HG02970 (cell line): Measurements from ENCODE around the gene TBC1D13.
"Not testable (repeated sequence)": the region's sequence is repeated elsewhere in the genome, so short reads cannot be mapped to it uniquely, and the experiment has no call there.

Source experiments
- ATAC-seq: cut with Tn5 transposase; IDR thresholded peaks from one replicate; pipeline ENCODE4 v1.9.1; 2021; ENCODE audit warnings: mild to moderate bottlenecking, moderate library complexity, moderate number of reproducible peaks; ENCODE audit not compliant: unreplicated experiment, low FRiP score

TBC1D13 gene, protein sequence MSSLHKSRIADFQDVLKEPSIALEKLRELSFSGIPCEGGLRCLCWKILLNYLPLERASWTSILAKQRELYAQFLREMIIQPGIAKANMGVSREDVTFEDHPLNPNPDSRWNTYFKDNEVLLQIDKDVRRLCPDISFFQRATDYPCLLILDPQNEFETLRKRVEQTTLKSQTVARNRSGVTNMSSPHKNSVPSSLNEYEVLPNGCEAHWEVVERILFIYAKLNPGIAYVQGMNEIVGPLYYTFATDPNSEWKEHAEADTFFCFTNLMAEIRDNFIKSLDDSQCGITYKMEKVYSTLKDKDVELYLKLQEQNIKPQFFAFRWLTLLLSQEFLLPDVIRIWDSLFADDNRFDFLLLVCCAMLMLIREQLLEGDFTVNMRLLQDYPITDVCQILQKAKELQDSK

GRCh38 chr9:128786681-128787601 is at the start of gene TBC1D13:
Gene TBC1D13, plus strand, starts transcription at chr9:128787253. Its CDS starts 101 bp downstream, at chr9:128787354.
- ATAC-seq = peak; percentile 88

DNA sequence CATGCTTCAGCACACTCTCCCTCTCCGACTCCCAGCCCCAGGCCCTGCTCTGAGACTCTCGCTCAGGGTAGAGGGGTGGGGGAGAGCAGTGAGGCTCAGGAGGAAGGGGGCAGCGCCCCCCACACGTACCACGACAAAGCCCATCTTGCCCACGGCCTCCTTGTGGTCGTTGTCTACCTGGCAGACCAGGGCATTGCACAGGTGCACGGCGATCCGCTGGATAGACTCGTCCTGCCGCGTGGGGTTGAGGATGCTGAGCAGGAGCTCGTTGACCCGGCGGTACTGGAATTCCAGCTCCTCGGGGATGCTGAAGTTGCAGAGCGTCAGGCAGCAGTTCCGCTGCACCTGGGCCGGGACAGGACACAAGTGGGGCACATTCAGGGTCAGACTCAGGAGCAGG is 44.7 kb upstream of the TBC1D13 start:
- no peak for ATAC-seq

DNA sequence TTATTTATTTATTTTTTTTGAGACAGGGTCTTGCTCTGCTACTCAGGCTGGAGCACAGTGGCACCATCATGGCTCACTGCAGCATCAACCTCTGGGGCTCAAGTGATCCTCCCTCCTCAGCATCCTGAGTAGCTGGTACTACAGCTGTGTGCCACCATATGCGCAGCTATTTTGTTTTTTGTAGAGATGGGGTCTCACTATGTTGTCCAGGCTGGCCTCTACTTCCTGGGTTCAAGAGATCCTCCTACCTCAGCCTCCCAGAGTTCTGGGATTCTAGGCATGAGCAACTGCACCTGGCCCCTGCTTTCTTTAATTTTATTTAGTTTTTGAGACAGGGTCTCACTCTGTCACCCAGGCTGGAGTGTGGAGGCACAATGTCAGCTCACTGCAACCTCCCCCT is 43.6 kb upstream of the TBC1D13 start:
- no peak for ATAC-seq

GRCh38 chr9:128747241-128747640 is 39.8 kb upstream of the TBC1D13 start:
- no peak for ATAC-seq

DNA sequence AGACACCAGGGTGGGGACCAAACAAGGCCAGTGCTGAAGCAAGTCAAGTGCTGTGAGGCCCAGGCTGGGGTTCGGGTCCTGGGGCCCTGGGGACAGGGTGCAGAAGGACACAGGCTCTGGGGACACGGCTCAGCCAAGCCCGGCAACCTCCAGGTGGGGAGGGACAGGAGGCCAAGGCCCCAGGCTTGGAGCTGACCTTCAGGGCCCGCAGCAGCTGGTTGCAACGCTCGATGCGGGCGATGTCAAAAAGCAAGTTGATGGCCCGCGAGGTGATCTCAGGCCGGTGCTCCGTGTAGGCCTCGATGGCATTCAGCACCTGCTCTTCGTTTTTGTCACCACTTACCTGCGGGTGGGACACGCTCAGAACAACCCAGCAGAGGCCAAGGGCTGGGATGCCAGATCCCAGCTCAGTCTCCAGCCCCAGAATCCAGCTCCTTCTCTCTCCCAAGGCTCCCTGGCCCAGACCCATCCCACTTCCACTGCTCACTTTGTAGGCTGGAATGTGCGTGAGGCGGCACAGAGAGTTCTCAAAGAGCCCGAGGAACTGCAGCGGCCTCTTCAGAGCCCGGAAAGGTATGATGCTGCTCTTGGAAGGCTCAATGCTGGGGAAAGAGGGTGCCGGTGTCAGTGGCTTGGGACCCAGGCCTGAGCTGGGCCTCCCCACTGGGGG is 36.0 kb upstream of the TBC1D13 start:
- no peak for ATAC-seq

GRCh38 chr9:128753627-128754026 is 33.4 kb upstream of the TBC1D13 start:
- no peak for ATAC-seq

DNA sequence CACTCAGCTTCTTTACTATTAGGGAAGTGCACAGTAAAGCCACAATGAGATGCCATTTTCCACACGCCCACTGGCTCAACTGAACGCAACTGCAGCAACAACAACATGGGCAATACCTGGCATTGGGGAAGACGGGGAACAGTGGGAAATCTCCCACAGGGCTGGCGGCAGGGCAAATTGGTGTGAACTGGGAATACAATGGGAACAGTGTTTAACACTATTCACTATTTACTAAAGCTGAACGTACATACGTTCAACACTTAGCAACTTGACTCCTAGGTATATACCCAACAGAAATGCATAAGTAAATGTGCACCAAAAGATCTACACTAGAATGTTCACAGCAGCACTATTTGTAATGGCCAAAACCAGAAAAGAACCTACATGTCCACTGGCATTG is 29.5 kb upstream of the TBC1D13 start:
- no peak for ATAC-seq

GRCh38 chr9:128762671-128763449 is 24.2 kb upstream of the TBC1D13 start:
- no peak for ATAC-seq

GRCh38 chr9:128764361-128764760 is 22.7 kb upstream of the TBC1D13 start:
- ATAC-seq = no peak

DNA sequence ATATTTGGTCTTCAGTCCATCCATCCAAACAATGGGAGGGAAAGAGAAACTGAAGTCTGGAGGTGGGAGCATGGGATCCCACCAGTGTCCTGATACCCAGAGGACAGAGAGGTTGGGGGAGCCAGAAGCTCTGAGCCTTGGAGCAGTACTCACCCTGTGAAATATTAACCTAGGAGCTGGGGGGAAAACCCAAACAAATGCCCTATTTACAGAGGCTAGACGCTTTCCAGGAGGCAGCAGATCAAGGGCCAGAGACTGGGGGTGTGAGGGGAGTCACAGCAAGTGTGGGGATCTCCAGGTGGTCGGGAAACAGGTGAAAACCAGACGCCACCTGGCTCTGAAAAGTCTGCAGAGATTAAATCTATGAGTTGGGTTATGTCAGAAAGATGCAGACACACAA is 21.6 kb upstream of the TBC1D13 start:
- no peak for ATAC-seq

GRCh38 chr9:128768606-128769005 is 18.4 kb upstream of the TBC1D13 start:
- no peak for ATAC-seq

DNA sequence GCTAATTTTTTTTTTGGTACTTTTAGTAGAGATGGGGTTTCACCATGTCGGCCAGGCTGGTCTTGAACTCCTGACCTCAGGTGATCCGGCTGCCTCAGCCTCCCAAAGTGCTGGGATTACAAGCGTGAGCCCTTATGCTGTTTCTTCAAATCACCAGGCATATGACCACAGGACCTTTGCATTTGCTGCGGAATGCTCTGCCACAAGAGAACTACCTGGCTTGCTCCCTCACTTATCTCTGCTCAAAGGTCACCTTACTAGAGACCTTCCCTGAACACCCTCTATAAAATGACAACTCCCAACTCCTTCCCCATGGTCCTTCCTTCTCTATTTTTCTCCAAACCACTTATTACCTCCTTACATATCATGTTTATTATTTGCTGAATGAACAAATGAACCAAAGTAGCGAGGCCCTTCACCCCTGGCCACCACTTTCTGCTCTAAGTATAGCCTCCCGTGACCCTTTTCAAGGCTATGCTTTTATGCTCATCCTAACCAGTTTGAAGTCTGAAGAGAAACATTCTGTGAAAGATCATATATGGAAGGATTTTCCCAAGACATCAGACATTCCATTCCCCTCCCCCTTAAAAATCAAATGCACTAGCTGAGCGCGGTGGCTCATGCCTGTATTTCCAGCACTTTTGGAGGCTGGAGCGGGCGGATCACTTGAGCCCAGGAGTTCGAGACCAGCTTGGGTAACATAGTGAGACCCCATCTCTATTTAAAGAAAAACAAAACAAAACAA is 16.6 kb upstream of the TBC1D13 start:
- no peak for ATAC-seq

DNA sequence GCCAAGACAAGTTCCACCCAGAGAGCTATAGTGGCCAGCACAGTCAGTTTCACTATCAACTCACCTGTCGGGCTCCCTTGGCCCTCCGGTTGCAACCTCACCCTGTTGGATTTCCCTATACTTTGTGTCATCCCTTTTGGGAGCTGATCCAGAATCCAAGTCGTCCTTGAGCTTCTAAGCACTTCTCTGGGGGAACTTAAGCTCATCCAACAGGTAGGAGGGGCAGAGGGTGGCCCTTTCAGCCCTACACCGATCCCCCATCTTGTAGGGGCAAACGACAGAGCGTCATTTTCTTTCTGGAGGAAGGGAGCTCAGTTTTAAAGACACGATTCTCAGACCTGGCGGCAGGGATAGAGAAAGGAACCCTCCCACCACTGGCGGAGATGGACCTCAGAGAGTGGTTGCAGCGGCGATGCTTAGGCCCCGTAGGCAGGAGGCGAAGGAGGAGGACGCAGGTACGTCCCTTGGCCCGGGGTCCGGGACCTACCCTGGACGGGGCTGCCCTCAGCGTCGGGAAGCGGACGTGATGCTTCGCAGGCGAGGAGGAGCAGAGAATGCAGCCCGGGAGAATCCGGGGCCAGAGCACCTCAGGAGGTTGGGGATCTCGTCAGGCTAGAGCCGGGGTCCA is 15.8 kb upstream of the TBC1D13 start:
- no peak for ATAC-seq

GRCh38 chr9:128771745-128772519 is 15.1 kb upstream of the TBC1D13 start, which contains the start of gene ZER1:
Gene ZER1, minus strand, starts transcription at chr9:128771927. Its CDS starts 16,362 bp downstream, at chr9:128755565.
- ATAC-seq = peak; percentile 94

- no peak for ATAC-seq
Measured at GRCh38 chr9:128773049-128773448, 14.0 kb upstream of the TBC1D13 start.

DNA sequence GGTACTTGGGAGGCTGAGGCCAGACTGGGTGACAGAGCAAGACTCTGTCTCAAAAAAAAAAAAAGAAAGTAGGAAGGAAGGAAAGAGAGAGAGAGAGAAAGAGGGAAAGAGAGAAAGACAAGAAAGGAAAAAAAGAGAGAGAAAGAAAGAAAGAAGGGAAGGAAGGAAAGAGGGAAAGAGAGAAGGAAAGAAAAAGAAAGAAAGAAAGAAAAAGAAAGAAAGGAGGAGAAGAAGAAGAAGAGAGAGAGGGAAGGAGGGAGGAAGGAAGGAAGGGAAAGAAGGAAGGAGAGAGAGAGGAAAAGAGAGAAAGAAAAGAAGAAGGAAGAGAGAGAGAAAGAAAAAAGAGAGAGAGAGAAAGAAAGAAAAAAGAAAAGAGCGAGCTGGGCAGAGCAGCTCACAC is 12.2 kb upstream of the TBC1D13 start:
- no peak for ATAC-seq

DNA sequence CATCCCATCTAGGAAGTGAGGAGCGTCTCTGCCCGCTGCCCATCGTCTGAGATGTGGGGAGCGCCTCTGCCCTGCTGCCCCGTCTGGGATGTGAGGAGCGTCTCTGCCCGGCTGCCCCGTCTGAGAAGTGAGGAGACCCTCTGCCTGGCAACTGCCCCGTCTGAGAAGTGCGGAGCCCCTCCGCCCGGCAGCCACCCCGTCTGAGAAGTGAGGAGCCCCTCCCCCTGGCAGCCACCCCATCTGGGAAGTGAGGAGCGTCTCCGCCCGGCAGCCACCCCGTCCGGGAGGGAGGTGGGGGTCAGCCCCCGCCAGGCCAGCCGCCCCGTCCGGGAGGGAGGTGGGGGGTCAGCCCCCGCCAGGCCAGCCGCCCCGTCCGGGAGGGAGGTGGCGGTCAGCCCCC is 7.0 kb upstream of the TBC1D13 start:
- not testable (repeated sequence) for ATAC-seq
